CD14-positive monocyte (primary cell): Measurements from ENCODE around the gene ZNF451. TPM values are rescaled to one million over a fixed set of nuclear protein-coding genes. Genes with fewer than 3 reads are reported as not detected.

Experiments used
- DNase-seq, 3 donors: peaks; one replicate each; pipeline ENCODE4 v3.0.0-alpha.2; 2011 to 2022
- H2AFZ ChIP-seq: 2 replicates; pipeline ENCODE4 v1.6.0; 2012; ENCODE audit warnings: mild to moderate bottlenecking, low read depth, low read length, inconsistent platforms; ENCODE audit not compliant: insufficient read depth, poor library complexity, severe bottlenecking
- H3K27ac ChIP-seq, 2 donors: 1 replicate in 1 of 2; 2 replicates in 1 of 2; pipeline ENCODE4 v1.5.1; 2012 to 2013; ENCODE audit warnings: low read length in 2 of 2, control low read depth in 1 of 2, inconsistent platforms in 1 of 2, low read depth in 1 of 2, mild to moderate bottlenecking in 1 of 2
- H3K27me3 ChIP-seq, 2 donors: one replicate each; pipeline versions ENCODE4 v1.6.0 to v1.6.1; 2011 to 2013; ENCODE audit warnings: low read length in 2 of 2; ENCODE audit not compliant: control insufficient read depth in 2 of 2, insufficient read depth in 2 of 2
- H3K36me3 ChIP-seq, 2 donors: replicated peaks in 1 of 2; 1 replicate in 1 of 2; 2 replicates in 1 of 2; pipeline versions ENCODE4 v1.5.1 to v1.6.1; 2012 to 2013; ENCODE audit warnings: low read length in 2 of 2, control low read depth in 1 of 2, inconsistent platforms in 1 of 2, mild to moderate bottlenecking in 1 of 2; ENCODE audit not compliant: insufficient read depth in 2 of 2, control insufficient read depth in 1 of 2
- H3K4me1 ChIP-seq, 2 donors: 1 replicate in 1 of 2; 2 replicates in 1 of 2; pipeline versions ENCODE4 v1.5.1 to v1.6.1; 2012 to 2013; ENCODE audit warnings: low read length in 2 of 2, control low read depth in 1 of 2, inconsistent platforms in 1 of 2, mild to moderate bottlenecking in 1 of 2, moderate library complexity in 1 of 2; ENCODE audit not compliant: insufficient read depth in 2 of 2, control insufficient read depth in 1 of 2
- H3K4me2 ChIP-seq: replicated peaks from 2 replicates; pipeline ENCODE3; 2012; ENCODE audit warnings: low read length, moderate library complexity, mild to moderate bottlenecking; ENCODE audit not compliant: poor library complexity, severe bottlenecking; ENCODE audit errors: extremely low read depth
- H3K4me3 ChIP-seq, 3 experiments: fragments of 200-600 bp in 1 of 3; sonication (generic) in 1 of 3; replicated peaks in 1 of 3; 1 replicate in 2 of 3; 2 replicates in 1 of 3; pipeline ENCODE4 v1.5.1; 2011 to 2013; ENCODE audit warnings: low read length in 3 of 3, mild to moderate bottlenecking in 3 of 3, control low read depth in 2 of 3, low read depth in 2 of 3, inconsistent platforms in 1 of 3, moderate library complexity in 1 of 3
- H3K79me2 ChIP-seq: 2 replicates; pipeline ENCODE4 v1.6.0; 2012; ENCODE audit warnings: mild to moderate bottlenecking, control low read depth, inconsistent platforms, low read length, moderate library complexity; ENCODE audit not compliant: insufficient read depth
- H3K9ac ChIP-seq: 2 replicates; pipeline ENCODE4 v1.6.0; 2017; ENCODE audit warnings: low read length, mild to moderate bottlenecking; ENCODE audit not compliant: insufficient read depth, poor library complexity, severe bottlenecking
- H3K9me3 ChIP-seq, 2 donors: replicated peaks in 1 of 2; 1 replicate in 1 of 2; 2 replicates in 1 of 2; pipeline versions ENCODE4 v1.5.1 to v1.6.1; 2012 to 2013; ENCODE audit warnings: low read length in 2 of 2, control low read depth in 1 of 2; ENCODE audit not compliant: control insufficient read depth in 1 of 2, insufficient read depth in 1 of 2
- H4K20me1 ChIP-seq: 2 replicates; pipeline ENCODE4 v1.6.0; 2012; ENCODE audit warnings: mild to moderate bottlenecking, low read length, control low read depth, moderate library complexity; ENCODE audit not compliant: insufficient read depth
- H3K27ac Mint-ChIP-seq, 7 donors: one replicate each; pipeline ENCODE4 v1.8.0; 2020; ENCODE audit warnings: mild to moderate bottlenecking in 7 of 7, mixed read lengths in 7 of 7, moderate library complexity in 6 of 7, inconsistent platforms in 2 of 7
- H3K27me3 Mint-ChIP-seq, 3 donors: one replicate each; pipeline ENCODE4 v1.8.0; 2021 to 2022; ENCODE audit warnings: low read depth in 3 of 3, mild to moderate bottlenecking in 3 of 3, mixed read lengths in 3 of 3, moderate library complexity in 3 of 3, inconsistent platforms in 1 of 3
- H3K36me3 Mint-ChIP-seq, 2 donors: one replicate each; pipeline ENCODE4 v1.8.0; 2020; ENCODE audit warnings: mixed read lengths in 2 of 2, inconsistent platforms in 1 of 2, mild to moderate bottlenecking in 1 of 2
- H3K4me1 Mint-ChIP-seq: one replicate; pipeline ENCODE4 v1.8.0; 2020; ENCODE audit warnings: mild to moderate bottlenecking, mixed read lengths
- H3K4me3 Mint-ChIP-seq, 2 donors: one replicate each; pipeline ENCODE4 v1.8.0; 2020; ENCODE audit warnings: mild to moderate bottlenecking in 2 of 2, mixed read lengths in 2 of 2, moderate library complexity in 1 of 2
- H3K9me3 Mint-ChIP-seq, 7 donors: one replicate each; pipeline ENCODE4 v1.8.0; 2020 to 2022; ENCODE audit warnings: mixed read lengths in 7 of 7, mild to moderate bottlenecking in 6 of 7, moderate library complexity in 6 of 7, inconsistent platforms in 2 of 7
- CTCF ChIP-seq: fragments of 200-600 bp; IDR thresholded peaks from one replicate; pipeline ENCODE4 v1.8.0; 2022; ENCODE audit warnings: antibody characterized with exemption, mild to moderate bottlenecking
- WGBS: methylation state at CpG from one replicate; pipeline ENCODE4 v1.1.5; 2013; ENCODE audit warnings: missing lambda C conversion rate; ENCODE audit not compliant: insufficient coverage; 5-methylcytosine and 5-hydroxymethylcytosine counted together
- intact Hi-C, 2 donors: fragments of 100-400 bp; cut with micrococcal nuclease; formaldehyde crosslinking; loops; one replicate each; pipeline versions ENCODE4 v1.15.0 to v1.15.1; 2023
- polyA plus RNA-seq, 3 donors: library from polyadenylated mRNA; depleted of rRNA in 1 of 3; unstranded in 2 of 3; stranded (reverse) in 1 of 3; fragments of 300-500 nt in 2 of 3; fragments of >200 nt in 1 of 3; fragmentation: Illumina TruSeq in 2 of 3; gene quantifications; 1 replicate in 2 of 3; 2 replicates in 1 of 3; pipeline ENCODE4 v1.2.3, GENCODE V29; 2012 to 2021

ZNF451 gene
- polyA plus RNA-seq, 3 donors: 7.9 to 22.0 (median 19.1) TPM

- Mint-ChIP-seq H3K27me3 (peaks cover 0 to 2% (median 2%) of the 10 kb centered on the region in 3 donors), H3K27ac (no peak overlapping the region), H3K4me1 (no peaks in the 10 kb centered on the region), H3K9me3 (peaks cover 0 to 3% (median 0%) of the 10 kb centered on the region in 7 donors), H3K4me3 (no peak overlapping the region), H3K36me3 (peaks cover 61 to 67% of the 10 kb centered on the region in 2 donors)
- no peaks in the 10 kb centered on the region for H3K79me2 ChIP-seq
- no peaks in the 10 kb centered on the region for H4K20me1 ChIP-seq
- H3K4me2 ChIP-seq: no peak overlapping the region
- H3K4me1 ChIP-seq: no peaks in the 10 kb centered on the region
- no peak overlapping the region for H3K27ac ChIP-seq
- no peak overlapping the region for H3K9ac ChIP-seq
- 100% methylated on average over 4 of the region's 11 CpGs for WGBS
- DNase-seq: no peak
- H2AFZ ChIP-seq: no peak overlapping the region
- H3K27me3 ChIP-seq: no peaks in the 10 kb centered on the region
- H3K36me3 ChIP-seq: peaks cover 48 to 84% of the 10 kb centered on the region in 2 donors
- no peak overlapping the region for H3K4me3 ChIP-seq
- H3K9me3 ChIP-seq: no peaks in the 10 kb centered on the region
- TF ChIP-seq CTCF: no peak
- intact Hi-C loops: no loop called here
Observed at GRCh38 chr6:57138026-57138425, 48.0 kb downstream of the ZNF451 start.

GRCh38 chr6:57141451-57142177 lies 51.6 kb downstream of the ZNF451 start:
- Histone ChIP-seq H3K36me3 (peaks cover 21 to 68% of the 10 kb centered on the region in 2 donors), H2AFZ (no peak overlapping the region), H3K4me3 (no peak overlapping the region), H3K9me3 (no peaks in the 10 kb centered on the region), H3K4me1 (no peaks in the 10 kb centered on the region), H3K79me2 (no peaks in the 10 kb centered on the region), H3K9ac (no peak overlapping the region), H3K4me2 (no peak overlapping the region), H3K27ac (no peak overlapping the region), H3K27me3 (no peaks in the 10 kb centered on the region), H4K20me1 (no peaks in the 10 kb centered on the region)
- Mint-ChIP-seq H3K4me3 (no peak overlapping the region), H3K4me1 (no peaks in the 10 kb centered on the region), H3K36me3 (peaks cover 53 to 60% of the 10 kb centered on the region in 2 donors), H3K9me3 (peaks cover 0 to 3% (median 0%) of the 10 kb centered on the region in 7 donors), H3K27ac (no peak overlapping the region), H3K27me3 (peaks cover 0 to 2% (median 2%) of the 10 kb centered on the region in 3 donors)
- no CpG with 5 or more reads among the region's 4 CpGs for WGBS
- intact Hi-C loops: no loop called here
- DNase-seq: no peak
- TF ChIP-seq CTCF: no peak
